ENCODE measurements around the gene TEX22.

DNA sequence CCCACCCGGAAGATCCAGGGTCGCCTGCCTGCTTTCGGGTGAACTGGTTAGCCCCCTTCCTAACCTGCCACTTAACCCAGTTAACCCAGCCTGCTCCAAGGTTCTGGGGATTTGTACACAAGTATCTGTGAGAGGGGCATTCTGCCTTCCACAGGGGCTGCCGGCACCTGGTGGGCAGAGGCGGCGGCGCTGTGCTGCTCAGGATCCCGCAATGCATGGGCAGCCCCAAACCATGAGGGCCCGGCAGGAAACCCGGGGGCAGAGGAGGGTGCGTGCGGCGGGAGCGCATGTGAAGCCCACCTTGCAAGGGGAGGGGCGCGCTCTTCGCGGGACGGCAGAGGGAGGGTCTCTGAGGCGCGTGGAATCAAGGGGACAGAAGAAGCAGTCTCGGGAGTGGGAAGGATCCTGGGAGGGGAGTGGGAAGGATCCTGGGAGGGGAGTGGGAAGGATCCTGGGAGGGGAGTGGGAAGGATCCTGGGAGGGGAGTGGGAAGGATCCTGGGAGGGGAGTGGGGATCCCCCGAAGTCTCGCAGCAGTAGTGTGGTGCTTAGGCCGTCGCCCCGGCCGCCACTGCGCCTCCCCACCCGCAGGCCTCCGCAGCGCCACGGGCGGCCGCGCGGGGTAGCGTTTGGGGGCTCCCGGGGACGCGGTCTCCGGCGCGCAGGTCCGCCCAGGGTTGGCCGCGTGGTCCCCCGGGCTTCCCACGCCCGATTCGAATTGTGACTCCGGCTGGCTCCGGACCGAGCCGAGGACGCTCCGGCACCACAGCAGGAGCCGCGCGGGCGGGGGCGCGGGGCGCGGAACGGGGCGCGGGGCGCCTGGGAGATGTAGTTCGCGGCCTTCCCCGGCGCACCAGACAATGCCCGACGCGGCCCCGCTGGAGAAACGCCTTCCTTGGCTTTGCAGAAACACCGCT lies 16.4 kb downstream of the TEX22 start:
- TF ChIP-seq, protein P1, sequence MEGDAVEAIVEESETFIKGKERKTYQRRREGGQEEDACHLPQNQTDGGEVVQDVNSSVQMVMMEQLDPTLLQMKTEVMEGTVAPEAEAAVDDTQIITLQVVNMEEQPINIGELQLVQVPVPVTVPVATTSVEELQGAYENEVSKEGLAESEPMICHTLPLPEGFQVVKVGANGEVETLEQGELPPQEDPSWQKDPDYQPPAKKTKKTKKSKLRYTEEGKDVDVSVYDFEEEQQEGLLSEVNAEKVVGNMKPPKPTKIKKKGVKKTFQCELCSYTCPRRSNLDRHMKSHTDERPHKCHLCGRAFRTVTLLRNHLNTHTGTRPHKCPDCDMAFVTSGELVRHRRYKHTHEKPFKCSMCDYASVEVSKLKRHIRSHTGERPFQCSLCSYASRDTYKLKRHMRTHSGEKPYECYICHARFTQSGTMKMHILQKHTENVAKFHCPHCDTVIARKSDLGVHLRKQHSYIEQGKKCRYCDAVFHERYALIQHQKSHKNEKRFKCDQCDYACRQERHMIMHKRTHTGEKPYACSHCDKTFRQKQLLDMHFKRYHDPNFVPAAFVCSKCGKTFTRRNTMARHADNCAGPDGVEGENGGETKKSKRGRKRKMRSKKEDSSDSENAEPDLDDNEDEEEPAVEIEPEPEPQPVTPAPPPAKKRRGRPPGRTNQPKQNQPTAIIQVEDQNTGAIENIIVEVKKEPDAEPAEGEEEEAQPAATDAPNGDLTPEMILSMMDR (IDR thresholded peaks at IDR 0.05; ENCODE audit: low read length): peak; percentile 79
- no peak for TF ChIP-seq EZH2 (IDR thresholded peaks at IDR 0.05; ENCODE audit: borderline replicate concordance, low read length)
